H9 (cell line): Measurements from ENCODE around the gene CLIC6. TPM values are rescaled to one million over a fixed set of nuclear protein-coding genes. Genes with fewer than 3 reads are reported as not detected.

ENCODE experiments used
- DNase-seq: peaks from one replicate; pipeline ENCODE4 v3.0.0-alpha.2; 2017
- H2AFZ ChIP-seq: one replicate; pipeline ENCODE4 v1.6.1; 2013; ENCODE audit warnings: mild to moderate bottlenecking, low read length, control low read depth, moderate library complexity
- H2AK5ac ChIP-seq: 2 replicates; pipeline ENCODE4 v1.6.1; 2013; ENCODE audit warnings: low read length, control low read depth, mixed read lengths; ENCODE audit not compliant: insufficient read length
- H2BK120ac ChIP-seq: one replicate; pipeline ENCODE4 v1.6.1; 2013; ENCODE audit warnings: low read depth, mild to moderate bottlenecking, low read length, control low read depth, inconsistent platforms; ENCODE audit not compliant: poor library complexity, severe bottlenecking
- H2BK12ac ChIP-seq: 2 replicates; pipeline ENCODE4 v1.6.1; 2013; ENCODE audit warnings: low read length, control low read depth, mixed read lengths, low read depth; ENCODE audit not compliant: insufficient read length
- H2BK15ac ChIP-seq: 2 replicates; pipeline ENCODE4 v1.6.1; 2013; ENCODE audit warnings: low read depth, low read length, control low read depth
- H2BK20ac ChIP-seq: one replicate; pipeline ENCODE4 v1.6.1; 2013; ENCODE audit warnings: low read depth, mild to moderate bottlenecking, low read length, control low read depth, inconsistent platforms; ENCODE audit not compliant: poor library complexity, severe bottlenecking
- H2BK5ac ChIP-seq: 2 replicates; pipeline ENCODE4 v1.6.1; 2013; ENCODE audit warnings: low read length, control low read depth, mixed read lengths; ENCODE audit not compliant: insufficient read length
- H3K14ac ChIP-seq: 2 replicates; pipeline ENCODE4 v1.6.1; 2013; ENCODE audit warnings: low read length, control low read depth; ENCODE audit not compliant: insufficient read depth
- H3K18ac ChIP-seq: 2 replicates; pipeline ENCODE4 v1.6.1; 2013; ENCODE audit warnings: low read depth, mild to moderate bottlenecking, mixed read lengths, low read length, control low read depth; ENCODE audit not compliant: insufficient read length
- H3K23ac ChIP-seq: 2 replicates; pipeline ENCODE4 v1.6.1; 2013; ENCODE audit warnings: low read length, control low read depth, mixed read lengths, low read depth; ENCODE audit not compliant: insufficient read length
- H3K23me2 ChIP-seq: 2 replicates; pipeline ENCODE4 v1.6.1; 2013; ENCODE audit warnings: low read depth, mild to moderate bottlenecking, mixed read lengths, low read length, control low read depth; ENCODE audit not compliant: insufficient read length, poor library complexity, severe bottlenecking
- H3K27ac ChIP-seq: 2 replicates; pipeline ENCODE4 v1.5.1; 2013; ENCODE audit warnings: low read length, control low read depth, mixed read lengths, low read depth; ENCODE audit not compliant: insufficient read length
- H3K27me3 ChIP-seq: 2 replicates; pipeline ENCODE4 v1.6.1; 2013; ENCODE audit warnings: low read length, control low read depth, inconsistent platforms; ENCODE audit not compliant: insufficient read depth
- H3K4ac ChIP-seq: 2 replicates; pipeline ENCODE4 v1.6.1; 2013; ENCODE audit warnings: low read depth, mild to moderate bottlenecking, control low read depth, inconsistent platforms, low read length, moderate library complexity
- H3K4me1 ChIP-seq: 2 replicates; pipeline ENCODE4 v1.6.1; 2013; ENCODE audit warnings: low read length, control low read depth, inconsistent platforms; ENCODE audit not compliant: insufficient read depth
- H3K4me2 ChIP-seq: 2 replicates; pipeline ENCODE4 v1.6.1; 2013; ENCODE audit warnings: low read length, control low read depth, mixed read lengths; ENCODE audit not compliant: insufficient read length, insufficient read depth
- H3K56ac ChIP-seq: 2 replicates; pipeline ENCODE4 v1.6.1; 2013; ENCODE audit warnings: low read depth, mild to moderate bottlenecking, mixed read lengths, low read length, control low read depth; ENCODE audit not compliant: insufficient read length
- H3K79me1 ChIP-seq: 2 replicates; pipeline ENCODE4 v1.6.1; 2013; ENCODE audit warnings: low read depth, mild to moderate bottlenecking, moderate library complexity, low read length, control low read depth, inconsistent platforms; ENCODE audit not compliant: insufficient read depth, poor library complexity, severe bottlenecking
- H3K79me2 ChIP-seq: 2 replicates; pipeline ENCODE4 v1.6.1; 2013; ENCODE audit warnings: low read length, control low read depth, inconsistent platforms; ENCODE audit not compliant: insufficient read depth
- H3K9ac ChIP-seq: 2 replicates; pipeline ENCODE4 v1.6.1; 2013; ENCODE audit warnings: low read length, control low read depth, mixed read lengths; ENCODE audit not compliant: insufficient read length; ENCODE audit errors: extremely low read depth
- H3K9me3 ChIP-seq: one replicate; pipeline ENCODE4 v1.6.1; 2013; ENCODE audit warnings: low read depth, low read length, inconsistent platforms; ENCODE audit not compliant: control insufficient read depth
- H3T11ph ChIP-seq: one replicate; pipeline ENCODE4 v1.6.1; 2013; ENCODE audit warnings: mild to moderate bottlenecking, low read length, control low read depth, inconsistent platforms
- H4K20me1 ChIP-seq: one replicate; pipeline ENCODE4 v1.6.1; 2013; ENCODE audit not compliant: control insufficient read depth, insufficient read length, insufficient read depth
- H4K5ac ChIP-seq: 2 replicates; pipeline ENCODE4 v1.6.1; 2013; ENCODE audit warnings: low read depth, mild to moderate bottlenecking, mixed read lengths, low read length, control low read depth; ENCODE audit not compliant: insufficient read length
- H4K8ac ChIP-seq: replicated peaks from 2 replicates; pipeline ENCODE4 v1.6.1; 2013; ENCODE audit warnings: low read length, control low read depth, mixed read lengths, low read depth; ENCODE audit not compliant: insufficient read length
- H4K91ac ChIP-seq: 2 replicates; pipeline ENCODE4 v1.6.1; 2013; ENCODE audit warnings: low read depth, mild to moderate bottlenecking, moderate library complexity, mixed read lengths, low read length, control low read depth; ENCODE audit not compliant: insufficient read length
- H3K27ac Mint-ChIP-seq, 3 experiments: 2 replicates in 2 of 3; 3 replicates in 1 of 3; pipeline ENCODE4 v1.8.0; 2020 to 2021; ENCODE audit warnings: mixed read lengths in 3 of 3, mild to moderate bottlenecking in 1 of 3, moderate library complexity in 1 of 3
- H3K27me3 Mint-ChIP-seq: 2 replicates; pipeline ENCODE4 v1.8.0; 2021; ENCODE audit warnings: low read depth, mild to moderate bottlenecking, moderate library complexity, mixed read lengths
- H3K36me3 Mint-ChIP-seq, 3 experiments: 2 replicates in 2 of 3; 3 replicates in 1 of 3; pipeline ENCODE4 v1.8.0; 2020 to 2021; ENCODE audit warnings: low read depth in 3 of 3, mixed read lengths in 3 of 3; ENCODE audit not compliant: insufficient read depth in 1 of 3
- H3K4me1 Mint-ChIP-seq, 2 experiments: 2 replicates each; pipeline ENCODE4 v1.8.0; 2020; ENCODE audit warnings: mixed read lengths in 2 of 2
- H3K4me3 Mint-ChIP-seq, 2 experiments: 2 replicates in 1 of 2; 3 replicates in 1 of 2; pipeline ENCODE4 v1.8.0; 2020 to 2021; ENCODE audit warnings: mild to moderate bottlenecking in 2 of 2, mixed read lengths in 2 of 2, moderate library complexity in 1 of 2
- H3K9me3 Mint-ChIP-seq, 2 experiments: 2 replicates in 1 of 2; 3 replicates in 1 of 2; pipeline ENCODE4 v1.8.0; 2020; ENCODE audit warnings: mild to moderate bottlenecking in 2 of 2, mixed read lengths in 2 of 2, moderate library complexity in 1 of 2
- CTCF ChIP-seq: fragments of 200-600 bp; sonication (generic); conservative IDR thresholded peaks from 3 replicates; pipeline ENCODE4 v1.8.0; 2021; ENCODE audit warnings: antibody characterized with exemption, mild to moderate bottlenecking
- WGBS: extraction: QIAGEN DNeasy Blood & Tissue Kit; methylation state at CpG from one replicate; pipeline ENCODE4 v1.1.7; 2013; ENCODE audit warnings: missing lambda C conversion rate, low lambda C conversion rate, mixed read lengths; ENCODE audit not compliant: insufficient read length; ENCODE audit errors: extremely low coverage; 5-methylcytosine and 5-hydroxymethylcytosine counted together
- total RNA-seq: library from RNA; stranded (reverse); gene quantifications from 2 replicates; pipeline ENCODE4 v1.2.1, GENCODE V29; 2021

Gene CLIC6
- total RNA-seq, 1 experiment from 2014 or later = 1.3 TPM

- Mint-ChIP-seq H3K4me3 (peak overlapping the region in 1 of 2 experiments; percentile 10; a peak in 1 of 5 replicates), H3K4me1 (peaks cover 19 to 20% of the 10 kb centered on the region in 2 experiments), H3K9me3 (no peaks in the 10 kb centered on the region), H3K27me3 (no peaks in the 10 kb centered on the region; the same call in 1 of the 2 replicates), H3K27ac (no peak overlapping the region), H3K36me3 (peaks cover 0 to 5% (median 2%) of the 10 kb centered on the region in 3 experiments; a peak in 2 of 7 replicates)
- Histone ChIP-seq H4K20me1 (no peaks in the 10 kb centered on the region), H3K27me3 (no peaks in the 10 kb centered on the region), H2AFZ (no peak overlapping the region), H3K9ac (no peak overlapping the region), H3T11ph (no peak overlapping the region), H3K18ac (no peak overlapping the region), H3K4ac (no peak overlapping the region), H3K56ac (no peak overlapping the region), H3K23me2 (no peaks in the 10 kb centered on the region), H2BK12ac (no peak overlapping the region), H3K4me1 (no peaks in the 10 kb centered on the region; the same call in 1 of the 2 replicates), H3K79me2 (no peaks in the 10 kb centered on the region), H4K8ac (no peak overlapping the region), H3K27ac (no peak overlapping the region), H2BK20ac (no peak overlapping the region), H2AK5ac (no peak overlapping the region), H2BK5ac (no peak overlapping the region), H4K91ac (no peak overlapping the region), H3K14ac (no peak overlapping the region; the same call in 1 of the 2 replicates), H2BK15ac (no peak overlapping the region), H4K5ac (no peak overlapping the region), H3K79me1 (no peaks in the 10 kb centered on the region), H3K4me2 (no peak overlapping the region), H3K23ac (no peak overlapping the region), H3K9me3 (no peaks in the 10 kb centered on the region), H2BK120ac (no peak overlapping the region)
- no peak for TF ChIP-seq CTCF
- DNase-seq = no peak
- WGBS = no CpG with 5 or more reads among the region's 22 CpGs
These were observed 33.8 kb downstream of the CLIC6 start for GRCh38 chr21:34702341-34703170.
